ENCODE measurements around the gene DMAC2L.

DNA sequence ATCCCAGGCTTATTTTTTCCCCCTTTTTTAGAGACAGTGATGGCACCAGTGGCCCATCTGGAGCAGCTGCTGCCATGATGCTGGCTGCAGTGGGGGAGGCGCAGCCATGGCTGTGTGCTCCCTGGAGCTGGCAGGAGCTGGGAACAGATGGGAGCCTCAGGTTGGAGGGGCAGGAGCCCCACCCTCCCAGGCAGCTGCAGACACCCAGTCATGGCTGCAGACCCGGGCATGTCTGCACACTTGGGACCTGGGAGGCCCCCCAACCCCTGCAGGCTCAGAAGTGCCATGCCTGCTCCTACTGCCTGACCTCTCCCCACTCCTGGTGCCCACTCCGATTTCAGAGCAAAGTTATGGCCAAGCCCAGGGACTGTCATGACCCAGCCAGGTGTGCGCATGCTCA lies 59.4 kb downstream of the DMAC2L start:
- TF ChIP-seq, protein P1, sequence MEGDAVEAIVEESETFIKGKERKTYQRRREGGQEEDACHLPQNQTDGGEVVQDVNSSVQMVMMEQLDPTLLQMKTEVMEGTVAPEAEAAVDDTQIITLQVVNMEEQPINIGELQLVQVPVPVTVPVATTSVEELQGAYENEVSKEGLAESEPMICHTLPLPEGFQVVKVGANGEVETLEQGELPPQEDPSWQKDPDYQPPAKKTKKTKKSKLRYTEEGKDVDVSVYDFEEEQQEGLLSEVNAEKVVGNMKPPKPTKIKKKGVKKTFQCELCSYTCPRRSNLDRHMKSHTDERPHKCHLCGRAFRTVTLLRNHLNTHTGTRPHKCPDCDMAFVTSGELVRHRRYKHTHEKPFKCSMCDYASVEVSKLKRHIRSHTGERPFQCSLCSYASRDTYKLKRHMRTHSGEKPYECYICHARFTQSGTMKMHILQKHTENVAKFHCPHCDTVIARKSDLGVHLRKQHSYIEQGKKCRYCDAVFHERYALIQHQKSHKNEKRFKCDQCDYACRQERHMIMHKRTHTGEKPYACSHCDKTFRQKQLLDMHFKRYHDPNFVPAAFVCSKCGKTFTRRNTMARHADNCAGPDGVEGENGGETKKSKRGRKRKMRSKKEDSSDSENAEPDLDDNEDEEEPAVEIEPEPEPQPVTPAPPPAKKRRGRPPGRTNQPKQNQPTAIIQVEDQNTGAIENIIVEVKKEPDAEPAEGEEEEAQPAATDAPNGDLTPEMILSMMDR (IDR thresholded peaks at IDR 0.05; ENCODE audit: low read length): no peak
- no peak for TF ChIP-seq EZH2phosphoT487 (IDR thresholded peaks at IDR 0.05; ENCODE audit: low read length)
